Mesothelial cell of epicardium (in vitro differentiated cells): ENCODE results near the gene PCSK2. TPM values are rescaled to one million over a fixed set of nuclear protein-coding genes. Genes with fewer than 3 reads are reported as not detected.

ENCODE experiments used
- DNase-seq, 2 experiments: peaks; one replicate each; pipeline ENCODE4 v3.0.0; 2021; ENCODE audit warnings: low spot score in 2 of 2; ENCODE audit not compliant: unreplicated experiment in 2 of 2
- H3K27ac Mint-ChIP-seq: 2 replicates; pipeline ENCODE4 v1.8.0; 2021; ENCODE audit warnings: mixed read lengths
- H3K27me3 Mint-ChIP-seq: 2 replicates; pipeline ENCODE4 v1.8.0; 2021; ENCODE audit warnings: low read depth, mixed read lengths
- H3K36me3 Mint-ChIP-seq: 2 replicates; pipeline ENCODE4 v1.8.0; 2021; ENCODE audit warnings: mixed read lengths
- H3K4me1 Mint-ChIP-seq: 2 replicates; pipeline ENCODE4 v1.8.0; 2021; ENCODE audit warnings: mixed read lengths
- H3K4me3 Mint-ChIP-seq: 2 replicates; pipeline ENCODE4 v1.8.0; 2021; ENCODE audit warnings: mild to moderate bottlenecking, moderate library complexity, mixed read lengths
- H3K9me3 Mint-ChIP-seq: 2 replicates; pipeline ENCODE4 v1.8.0; 2021; ENCODE audit warnings: mixed read lengths
- CTCF ChIP-seq: fragments of 200-600 bp; sonication (generic); IDR thresholded peaks from one replicate; pipeline ENCODE4 v1.5.0; 2021; ENCODE audit warnings: antibody characterized with exemption; ENCODE audit not compliant: unreplicated experiment
- total RNA-seq: library from RNA; stranded (reverse); gene quantifications from 3 replicates; pipeline ENCODE4 v1.2.1, GENCODE V29; 2021

The PCSK2 gene
- total RNA-seq, 1 donor from 2014 or later = 0.38 TPM

- H3K36me3 Mint-ChIP-seq = no peaks in the 10 kb centered on the region
- no peaks in the 10 kb centered on the region for H3K4me1 Mint-ChIP-seq
- peaks cover 43% of the 10 kb centered on the region for H3K27me3 Mint-ChIP-seq
- no peak overlapping the region for H3K27ac Mint-ChIP-seq
- TF ChIP-seq CTCF = no peak
- DNase-seq = no peak
- peaks cover 13% of the 10 kb centered on the region for H3K9me3 Mint-ChIP-seq
- H3K4me3 Mint-ChIP-seq = no peak overlapping the region
Observed at GRCh38 chr20:17418737-17419136, 191.9 kb downstream of the PCSK2 start.

- Mint-ChIP-seq H3K4me1 (no peaks in the 10 kb centered on the region), H3K27ac (no peak overlapping the region), H3K27me3 (peaks cover 37% of the 10 kb centered on the region), H3K36me3 (no peaks in the 10 kb centered on the region), H3K9me3 (peaks cover 8% of the 10 kb centered on the region), H3K4me3 (no peak overlapping the region)
- no peak for TF ChIP-seq CTCF
- no peak for DNase-seq
Observed at GRCh38 chr20:17419479-17420041, 192.7 kb downstream of the PCSK2 start.

GRCh38 chr20:17421493-17421892 lies 194.7 kb downstream of the PCSK2 start:
- Mint-ChIP-seq H3K4me3 (no peak overlapping the region), H3K4me1 (no peaks in the 10 kb centered on the region), H3K36me3 (no peaks in the 10 kb centered on the region), H3K9me3 (peaks cover 3% of the 10 kb centered on the region), H3K27ac (no peak overlapping the region), H3K27me3 (peaks cover 33% of the 10 kb centered on the region)
- no peak for DNase-seq
- TF ChIP-seq CTCF = no peak

- no peak overlapping the region for H3K27ac Mint-ChIP-seq
- peaks cover 21% of the 10 kb centered on the region for H3K27me3 Mint-ChIP-seq
- no peaks in the 10 kb centered on the region for H3K36me3 Mint-ChIP-seq
- no peak for TF ChIP-seq CTCF
- no peak overlapping the region for H3K4me3 Mint-ChIP-seq
- H3K9me3 Mint-ChIP-seq = peaks cover 3% of the 10 kb centered on the region
- no peaks in the 10 kb centered on the region for H3K4me1 Mint-ChIP-seq
- no peak for DNase-seq
Observed at GRCh38 chr20:17423782-17424181, 196.9 kb downstream of the PCSK2 start.

GRCh38 chr20:17427638-17428037 lies 200.8 kb downstream of the PCSK2 start:
- Mint-ChIP-seq H3K27me3 (peaks cover 14% of the 10 kb centered on the region), H3K36me3 (no peaks in the 10 kb centered on the region), H3K4me1 (peaks cover 12% of the 10 kb centered on the region), H3K4me3 (no peak overlapping the region), H3K9me3 (peaks cover 3% of the 10 kb centered on the region), H3K27ac (no peak overlapping the region)
- DNase-seq = no peak
- no peak for TF ChIP-seq CTCF
